NT2/D1 (cell line): ENCODE results near the gene ELOB.

ENCODE experiments used
- SUZ12 ChIP-seq: IDR thresholded peaks from 2 replicates; pipeline ENCODE4 v1.6.1; 2011; ENCODE audit not compliant: insufficient read length, insufficient read depth; ENCODE audit errors: extremely low read depth
- YY1 ChIP-seq: IDR thresholded peaks from 2 replicates; pipeline ENCODE4 v1.6.1; 2011; ENCODE audit not compliant: insufficient read length, insufficient read depth

DNA sequence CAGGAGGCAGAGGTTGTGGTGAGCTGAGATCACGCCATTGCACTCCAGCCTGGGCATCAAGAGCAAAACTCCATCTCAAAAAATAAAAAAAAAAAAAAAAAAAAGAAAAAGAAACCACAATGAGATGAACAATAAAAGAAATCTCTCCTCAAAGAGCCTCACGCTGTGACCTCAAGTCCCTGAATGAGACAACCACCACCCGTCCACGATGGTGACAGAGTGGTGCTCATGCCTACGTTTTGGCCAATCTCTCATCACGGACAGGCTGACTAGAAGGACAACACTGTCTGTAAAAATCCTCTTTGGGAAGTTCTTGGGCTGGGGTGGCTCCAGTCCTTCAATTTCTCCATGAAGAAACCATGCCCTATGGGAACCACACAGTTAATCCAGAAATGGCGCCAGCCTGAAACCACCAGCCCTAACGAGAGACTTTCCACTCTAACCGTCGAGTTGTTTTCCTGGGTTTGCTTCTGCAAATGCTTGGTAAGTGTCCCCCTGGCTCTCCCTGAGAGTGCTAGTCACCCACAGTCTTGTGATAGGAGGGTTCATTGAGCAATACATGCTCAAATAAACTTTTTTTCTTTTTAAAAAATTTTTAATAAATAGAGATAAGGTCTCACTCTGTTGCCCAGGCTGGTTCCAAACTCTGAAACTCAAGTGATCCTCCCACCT lies 42.1 kb downstream of the ELOB start:
- TF ChIP-seq YY1: no peak
- TF ChIP-seq SUZ12: no peak
